ENCODE results near the gene CALCOCO1. TPM values are rescaled to one million over a fixed set of nuclear protein-coding genes. Genes with fewer than 3 reads are reported as not detected.
"Not testable (repeated sequence)": the region's sequence is repeated elsewhere in the genome, so short reads cannot be mapped to it uniquely, and the experiment has no call there.

Gene CALCOCO1
- total and polyA plus RNA-seq, 4 donors, result 24.4 to 67.4 (median 43.2) TPM

GRCh38 chr12:53765891-53766290 is 38.6 kb upstream of the CALCOCO1 start (continued):
- no peak for TF ChIP-seq FOXA1 (IDR thresholded peaks at IDR 0.05)
- no peak for TF ChIP-seq ATF3 (IDR thresholded peaks at IDR 0.05)
- no peak for TF ChIP-seq CTCF (IDR thresholded peaks at IDR 0.05; ENCODE audit: low read depth, low read length, missing input control)
- TF ChIP-seq SP1 (IDR thresholded peaks at IDR 0.05), result no peak

- Histone ChIP-seq H3K9ac (ENCODE audit: low read depth in 1 of 2, low read length in 2 of 2) (no peak overlapping the region), H3K27ac (ENCODE audit: low read depth in 1 of 2, low read length in 2 of 2) (no peak overlapping the region), H3K27me3 (ENCODE audit: control insufficient read depth in 4 of 4, insufficient read depth in 4 of 4, low read length in 3 of 4) (peaks cover 0 to 25% (median 6%) of the 10 kb centered on the region in 4 donors), H3K9me3 (ENCODE audit: control insufficient read depth in 4 of 4, low read length in 3 of 4) (no peaks in the 10 kb centered on the region), H3K36me3 (ENCODE audit: control insufficient read depth in 4 of 4, insufficient read depth in 3 of 4, low read depth in 1 of 4, low read length in 3 of 4) (no peaks in the 10 kb centered on the region), H3K4me1 (ENCODE audit: control insufficient read depth in 4 of 4, insufficient read depth in 4 of 4, low read length in 3 of 4) (no peaks in the 10 kb centered on the region), H3K4me3 (ENCODE audit: low read depth in 1 of 3, low read length in 3 of 3) (no peak overlapping the region)
- no peak for TF ChIP-seq FOXA1 (IDR thresholded peaks at IDR 0.05)
- no peak for TF ChIP-seq SP1 (IDR thresholded peaks at IDR 0.05)
- TF ChIP-seq REST (IDR thresholded peaks at IDR 0.05), result no peak
- TF ChIP-seq ZBTB33 (IDR thresholded peaks at IDR 0.05), result no peak
- 74% methylated on average over 4 of the region's 4 CpGs for WGBS
- DNase-seq (ENCODE audit: low spot score), result no peak
These were observed 37.4 kb upstream of the CALCOCO1 start for GRCh38 chr12:53764615-53765014.

GRCh38 chr12:53762793-53763192 is 35.5 kb upstream of the CALCOCO1 start:
- not testable (repeated sequence) for H3K9me3 ChIP-seq (ENCODE audit: control insufficient read depth in 4 of 4, low read length in 3 of 4); H3K4me1 ChIP-seq (ENCODE audit: control insufficient read depth in 4 of 4, insufficient read depth in 4 of 4, low read length in 3 of 4); H3K4me3 ChIP-seq (ENCODE audit: low read depth in 1 of 3, low read length in 3 of 3); H3K27ac ChIP-seq (ENCODE audit: low read depth in 1 of 2, low read length in 2 of 2); H3K9ac ChIP-seq (ENCODE audit: low read depth in 1 of 2, low read length in 2 of 2); DNase-seq (ENCODE audit: low spot score); H3K36me3 ChIP-seq (ENCODE audit: control insufficient read depth in 4 of 4, insufficient read depth in 3 of 4, low read depth in 1 of 4, low read length in 3 of 4)
- 83% methylated on average over 3 of the region's 3 CpGs for WGBS
- peaks cover 0 to 32% (median 8%) of the 10 kb centered on the region in 4 donors for H3K27me3 ChIP-seq (ENCODE audit: control insufficient read depth in 4 of 4, insufficient read depth in 4 of 4, low read length in 3 of 4)

- Histone ChIP-seq H3K27me3 (ENCODE audit: control insufficient read depth in 4 of 4, insufficient read depth in 4 of 4, low read length in 3 of 4) (peaks cover 0 to 23% (median 6%) of the 10 kb centered on the region in 4 donors), H3K36me3 (ENCODE audit: control insufficient read depth in 4 of 4, insufficient read depth in 3 of 4, low read depth in 1 of 4, low read length in 3 of 4) (no peaks in the 10 kb centered on the region), H3K9me3 (ENCODE audit: control insufficient read depth in 4 of 4, low read length in 3 of 4) (no peaks in the 10 kb centered on the region), H3K4me3 (ENCODE audit: low read depth in 1 of 3, low read length in 3 of 3) (no peak overlapping the region), H3K4me1 (ENCODE audit: control insufficient read depth in 4 of 4, insufficient read depth in 4 of 4, low read length in 3 of 4) (peaks cover 0 to 2% (median 0%) of the 10 kb centered on the region in 4 donors), H3K27ac (ENCODE audit: low read depth in 1 of 2, low read length in 2 of 2) (no peak overlapping the region), H3K9ac (ENCODE audit: low read depth in 1 of 2, low read length in 2 of 2) (no peak overlapping the region)
- DNase-seq (ENCODE audit: low spot score), result no peak
- TF ChIP-seq MAX (IDR thresholded peaks at IDR 0.05), result no peak
- no peak for TF ChIP-seq CTCF (IDR thresholded peaks at IDR 0.05; ENCODE audit: low read depth, low read length, missing input control)
- TF ChIP-seq RXRA (IDR thresholded peaks at IDR 0.05), result no peak
- TF ChIP-seq YY1 (IDR thresholded peaks at IDR 0.05), result no peak
- TF ChIP-seq GABPA (IDR thresholded peaks at IDR 0.05 in 1 of 2, conservative IDR thresholded peaks at IDR 0.05 in 1 of 2), result no peak
- TF ChIP-seq TAF1 (conservative IDR thresholded peaks at IDR 0.05), result no peak
- no peak for TF ChIP-seq FOXA2 (IDR thresholded peaks at IDR 0.05)
- no peak for TF ChIP-seq HNF4G (IDR thresholded peaks at IDR 0.05)
These were observed 34.1 kb upstream of the CALCOCO1 start for GRCh38 chr12:53761306-53761705.
